ENCODE data around the gene MZF1.

DNA sequence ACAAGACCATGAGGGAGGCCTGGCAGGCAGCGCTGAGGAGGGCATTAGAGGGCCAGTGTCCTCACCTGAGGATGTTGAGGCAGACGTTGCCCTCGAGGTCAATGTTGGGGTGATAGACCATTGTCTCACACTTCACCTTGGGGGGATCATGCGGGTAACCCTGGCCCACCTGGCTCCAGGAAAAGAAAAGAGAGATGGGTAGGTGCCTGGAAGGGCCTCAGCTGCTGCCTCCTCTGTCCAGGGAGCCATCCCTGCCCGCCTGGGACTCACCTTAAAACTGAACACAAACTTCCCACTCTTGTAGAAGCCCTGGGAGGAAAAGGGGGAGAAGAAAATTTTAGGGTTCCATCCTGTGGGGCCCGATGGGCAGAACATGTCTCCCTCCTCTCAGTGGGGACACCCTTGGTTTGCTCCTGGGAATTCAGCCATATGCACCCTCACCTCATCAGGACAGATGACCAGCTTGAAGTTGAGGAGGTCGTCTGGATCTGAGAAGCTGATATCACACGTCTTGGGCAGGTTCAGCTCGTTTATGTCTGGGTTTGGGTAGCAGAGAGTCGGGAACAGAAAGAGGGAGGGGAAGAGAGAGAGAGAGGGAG is 16.4 kb downstream of the MZF1 start:
- TF ChIP-seq EZH2phosphoT487 (IDR thresholded peaks at IDR 0.05; ENCODE audit: insufficient read depth, low read depth) (no peak), EZH2 (IDR thresholded peaks at IDR 0.05; ENCODE audit: insufficient read depth, poor library complexity, severe bottlenecking) (no peak)

Data from GM23248 (cell line).